Gastrocnemius medialis (tissue), 4 donors: ENCODE measurements around the gene NRARP.

Experiments
- POLR2A ChIP-seq, 2 donors: fragments of 450-650 bp; IDR thresholded peaks; one replicate each; pipeline ENCODE4 v1.6.1; 2017; ENCODE audit warnings: antibody characterized with exemption in 2 of 2, mild to moderate bottlenecking in 2 of 2, moderate library complexity in 2 of 2
- TF ChIP-seq, protein P1 (sequence below), 5 experiments: fragments of 450-650 bp in 3 of 5; fragments of 200-600 bp in 2 of 5; sonication (generic) in 2 of 5; IDR thresholded peaks in 4 of 5; conservative IDR thresholded peaks in 1 of 5; 1 replicate in 4 of 5; 2 replicates in 1 of 5; pipeline ENCODE4 v1.5.1; 2016 to 2019; ENCODE audit warnings: antibody characterized with exemption in 5 of 5, mild to moderate bottlenecking in 3 of 5, moderate library complexity in 3 of 5

DNA sequence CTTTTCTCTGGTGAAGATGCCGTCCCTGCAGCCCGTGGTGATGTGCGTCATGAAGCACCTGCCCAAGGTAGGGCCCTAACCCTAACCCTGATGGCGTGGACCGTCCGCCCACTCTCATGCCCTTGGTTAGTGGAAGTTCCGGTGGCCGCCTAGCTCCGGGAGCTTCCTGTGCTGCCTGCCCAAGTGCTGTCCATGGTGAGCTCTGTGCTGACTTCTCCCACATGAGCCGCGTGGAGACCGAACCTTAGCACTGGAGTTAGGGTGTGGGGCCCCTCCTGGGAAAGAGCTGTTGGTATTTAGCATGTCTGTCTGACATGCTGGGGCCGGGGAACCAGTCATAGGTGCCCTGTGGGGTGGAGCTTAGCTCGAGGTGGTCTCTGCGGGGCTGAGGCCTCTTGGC, 45.7 kb downstream of the NRARP start:
- TF ChIP-seq, protein P1, sequence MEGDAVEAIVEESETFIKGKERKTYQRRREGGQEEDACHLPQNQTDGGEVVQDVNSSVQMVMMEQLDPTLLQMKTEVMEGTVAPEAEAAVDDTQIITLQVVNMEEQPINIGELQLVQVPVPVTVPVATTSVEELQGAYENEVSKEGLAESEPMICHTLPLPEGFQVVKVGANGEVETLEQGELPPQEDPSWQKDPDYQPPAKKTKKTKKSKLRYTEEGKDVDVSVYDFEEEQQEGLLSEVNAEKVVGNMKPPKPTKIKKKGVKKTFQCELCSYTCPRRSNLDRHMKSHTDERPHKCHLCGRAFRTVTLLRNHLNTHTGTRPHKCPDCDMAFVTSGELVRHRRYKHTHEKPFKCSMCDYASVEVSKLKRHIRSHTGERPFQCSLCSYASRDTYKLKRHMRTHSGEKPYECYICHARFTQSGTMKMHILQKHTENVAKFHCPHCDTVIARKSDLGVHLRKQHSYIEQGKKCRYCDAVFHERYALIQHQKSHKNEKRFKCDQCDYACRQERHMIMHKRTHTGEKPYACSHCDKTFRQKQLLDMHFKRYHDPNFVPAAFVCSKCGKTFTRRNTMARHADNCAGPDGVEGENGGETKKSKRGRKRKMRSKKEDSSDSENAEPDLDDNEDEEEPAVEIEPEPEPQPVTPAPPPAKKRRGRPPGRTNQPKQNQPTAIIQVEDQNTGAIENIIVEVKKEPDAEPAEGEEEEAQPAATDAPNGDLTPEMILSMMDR (IDR thresholded peaks at IDR 0.05 in 4 of 5, conservative IDR thresholded peaks at IDR 0.05 in 1 of 5): no peak
- TF ChIP-seq POLR2A (IDR thresholded peaks at IDR 0.05): no peak
